Stimulated activated CD4-positive, alpha-beta T cell treated with anti-CD3 and anti-CD28 coated beads, Interleukin-4, amount 100 ng/mL, for 1 hour (primary cell): ENCODE results near the gene TAMALIN.

ENCODE experiments used
- DNase-seq: peaks from one replicate; pipeline ENCODE4 v3.0.0-alpha.2; 2020

TAMALIN gene

GRCh38 chr12:52014567-52015530 is 8.1 kb downstream of the TAMALIN start:
- DNase-seq, result no peak

- DNase-seq, result no peak
Observed at GRCh38 chr12:52015532-52016041, 8.8 kb downstream of the TAMALIN start.

GRCh38 chr12:52018433-52019112 is 11.8 kb downstream of the TAMALIN start:
- no peak for DNase-seq

- no peak for DNase-seq
Observed at GRCh38 chr12:52019113-52019770, 12.5 kb downstream of the TAMALIN start.

- DNase-seq, result peak; percentile 65
Observed at GRCh38 chr12:52020539-52021336, 14.0 kb downstream of the TAMALIN start.

GRCh38 chr12:52022841-52023181 is 16.1 kb downstream of the TAMALIN start:
- no peak for DNase-seq

GRCh38 chr12:52023182-52023975 is 16.6 kb downstream of the TAMALIN start:
- DNase-seq, result peak; percentile 94

- DNase-seq, result no peak
Observed at GRCh38 chr12:52023976-52024688, 17.4 kb downstream of the TAMALIN start.

GRCh38 chr12:52024845-52025230 is 18.1 kb downstream of the TAMALIN start:
- DNase-seq, result peak; percentile 38

GRCh38 chr12:52026263-52026662 is 19.5 kb downstream of the TAMALIN start:
- DNase-seq, result no peak

- DNase-seq, result no peak
Observed at GRCh38 chr12:52027085-52027843, 20.5 kb downstream of the TAMALIN start.

- DNase-seq, result no peak
Observed at GRCh38 chr12:52029685-52030084, 22.9 kb downstream of the TAMALIN start.

GRCh38 chr12:52032446-52032803 is 25.7 kb downstream of the TAMALIN start:
- DNase-seq, result no peak

- peak; percentile 85 for DNase-seq
Observed at GRCh38 chr12:52032804-52033445, 26.2 kb downstream of the TAMALIN start.

GRCh38 chr12:52033446-52034140 is 26.8 kb downstream of the TAMALIN start:
- DNase-seq, result no peak

GRCh38 chr12:52035190-52035589 is 28.4 kb downstream of the TAMALIN start:
- no peak for DNase-seq

GRCh38 chr12:52035926-52036325 is 29.2 kb downstream of the TAMALIN start:
- DNase-seq, result no peak

GRCh38 chr12:52036587-52037171 is 29.9 kb downstream of the TAMALIN start:
- peak; percentile 78 for DNase-seq
